GM18873 (cell line): ENCODE results near the gene WFDC1.

Experiments used
- ATAC-seq: cut with Tn5 transposase; IDR thresholded peaks from one replicate; pipeline ENCODE4 v1.9.1; 2021; ENCODE audit warnings: mild to moderate bottlenecking, moderate library complexity, moderate number of reproducible peaks; ENCODE audit not compliant: unreplicated experiment, low FRiP score

The WFDC1 gene

GRCh38 chr16:84369938-84370627, 75.4 kb downstream of the WFDC1 start:
- ATAC-seq: no peak

- ATAC-seq: no peak
These were observed 76.3 kb downstream of the WFDC1 start for GRCh38 chr16:84370723-84371552.

GRCh38 chr16:84371553-84371865, 76.8 kb downstream of the WFDC1 start:
- no peak for ATAC-seq

GRCh38 chr16:84373907-84374489, 79.3 kb downstream of the WFDC1 start:
- no peak for ATAC-seq

GRCh38 chr16:84378099-84378498, 83.4 kb downstream of the WFDC1 start:
- ATAC-seq: no peak

GRCh38 chr16:84378567-84378966, 83.9 kb downstream of the WFDC1 start:
- ATAC-seq: no peak

- no peak for ATAC-seq
These were observed 84.5 kb downstream of the WFDC1 start for GRCh38 chr16:84379008-84379708.
